RWPE2 (cell line): ENCODE data around the gene APEH.
A peak's percentile ranks its signal among the peaks of the same experiment; 100 is the strongest.
"Not testable (repeated sequence)": the region's sequence is repeated elsewhere in the genome, so short reads cannot be mapped to it uniquely, and the experiment has no call there.

Experiments used
- ATAC-seq: fragments of 200-7000 bp; cut with Tn5 transposase; 3 replicates; pipeline ENCODE4 v1.9.1; 2021; ENCODE audit warnings: low read depth
- DNase-seq: peaks from one replicate; pipeline ENCODE4 v3.0.0-alpha.2; 2020; ENCODE audit warnings: low spot score
- H3K27ac ChIP-seq: fragments of 450-650 bp; 2 replicates; pipeline ENCODE4 v1.5.1; 2017; ENCODE audit warnings: mild to moderate bottlenecking; ENCODE audit not compliant: poor library complexity, severe bottlenecking
- H3K27me3 ChIP-seq: fragments of 250-450 bp; sonication (Bioruptor Pico); 2 replicates; pipeline ENCODE4 v1.5.1; 2021; ENCODE audit warnings: mild to moderate bottlenecking, moderate library complexity; ENCODE audit not compliant: insufficient read depth, poor library complexity, severe bottlenecking
- H3K36me3 ChIP-seq: fragments of 250-450 bp; sonication (Bioruptor Pico); 2 replicates; pipeline ENCODE4 v1.5.1; 2020; ENCODE audit warnings: low read depth, mild to moderate bottlenecking, moderate library complexity
- H3K4me1 ChIP-seq: fragments of 250-450 bp; sonication (Bioruptor Pico); 2 replicates; pipeline ENCODE4 v1.5.1; 2021; ENCODE audit warnings: mild to moderate bottlenecking, moderate library complexity; ENCODE audit not compliant: insufficient read depth, poor library complexity, severe bottlenecking
- H3K4me3 ChIP-seq: fragments of 250-450 bp; sonication (Bioruptor Pico); 2 replicates; pipeline ENCODE4 v1.5.1; 2021; ENCODE audit warnings: mild to moderate bottlenecking, moderate library complexity; ENCODE audit not compliant: severe bottlenecking
- H3K9me3 ChIP-seq: fragments of 250-450 bp; sonication (Bioruptor Pico); 2 replicates; pipeline ENCODE4 v1.5.1; 2021; ENCODE audit warnings: mild to moderate bottlenecking, moderate library complexity; ENCODE audit not compliant: severe bottlenecking
- TF ChIP-seq, protein P1 (sequence below): fragments of 450-650 bp; IDR thresholded peaks from one replicate; pipeline ENCODE4 v1.5.1; 2017; ENCODE audit warnings: mild to moderate bottlenecking, moderate library complexity; ENCODE audit not compliant: poor library complexity, severe bottlenecking

The APEH gene

DNA sequence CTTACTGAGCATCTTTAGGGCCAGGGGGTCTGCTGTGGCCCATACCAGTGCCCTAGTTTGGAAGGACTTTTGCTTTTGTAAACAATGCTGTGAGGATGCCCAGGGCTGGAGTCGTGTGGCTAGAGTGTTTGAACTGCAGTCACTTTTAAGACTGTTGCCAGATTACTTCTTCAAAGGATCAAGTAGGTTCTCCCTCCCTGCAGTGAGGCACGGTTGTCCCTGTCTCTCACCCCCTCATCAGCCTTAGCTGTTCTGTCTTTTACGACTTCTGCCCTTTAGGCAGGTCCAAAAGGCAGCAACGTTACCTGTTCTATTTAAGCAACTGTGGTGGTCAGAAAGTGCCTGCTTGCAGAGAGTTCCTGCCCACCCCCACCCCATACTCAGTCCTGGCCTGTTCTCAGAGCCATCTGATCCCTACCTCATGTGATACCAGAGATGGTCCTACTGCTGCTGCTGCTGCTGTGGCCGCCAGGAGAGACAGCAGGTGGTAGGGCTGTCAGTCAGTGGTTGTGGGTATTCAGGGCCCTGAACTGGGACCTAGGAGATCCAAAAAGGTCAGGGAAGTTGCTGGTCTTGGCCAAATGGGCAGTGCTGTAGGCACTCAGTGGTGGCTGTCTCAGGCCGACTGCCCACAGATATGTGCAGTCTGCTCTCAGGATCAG is 20.4 kb downstream of the APEH start:
- DNase-seq, H3K9me3 ChIP-seq, H3K4me1 ChIP-seq, H3K4me3 ChIP-seq, H3K36me3 ChIP-seq, H3K27ac ChIP-seq, ATAC-seq, H3K27me3 ChIP-seq: not testable (repeated sequence)

DNA sequence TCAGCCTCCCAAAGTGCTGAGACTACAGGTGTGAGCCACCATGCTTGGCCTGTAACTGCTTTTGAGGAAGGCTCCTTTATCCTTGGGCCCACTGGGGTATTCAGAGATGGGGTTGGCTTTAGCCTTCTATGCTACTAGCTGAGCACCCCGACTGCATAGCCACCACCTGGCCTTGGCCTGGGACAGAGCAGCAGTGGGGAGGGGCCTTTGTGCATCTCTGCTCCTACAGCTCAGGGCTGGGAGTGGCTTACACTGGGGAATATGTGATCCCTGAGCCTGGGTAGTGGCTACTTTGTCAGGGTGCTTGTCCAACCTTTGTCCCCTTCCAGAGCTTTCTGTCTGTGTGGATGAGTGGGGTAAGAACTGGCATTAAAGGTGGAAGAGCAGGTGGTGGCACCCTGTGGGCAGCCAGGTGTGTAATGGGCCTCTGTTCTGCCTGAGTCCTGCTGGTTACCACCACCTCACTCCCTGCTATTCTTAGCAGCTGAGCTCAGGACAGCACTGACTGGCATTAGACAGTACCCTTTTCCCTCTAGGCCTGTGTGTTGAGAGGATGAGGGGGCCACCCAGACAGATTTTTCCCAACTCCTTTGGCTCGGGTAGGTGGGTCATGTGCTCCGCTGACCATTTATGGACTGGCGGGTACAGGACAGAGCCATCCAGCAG is 21.3 kb downstream of the APEH start:
- ATAC-seq: not testable (repeated sequence)

DNA sequence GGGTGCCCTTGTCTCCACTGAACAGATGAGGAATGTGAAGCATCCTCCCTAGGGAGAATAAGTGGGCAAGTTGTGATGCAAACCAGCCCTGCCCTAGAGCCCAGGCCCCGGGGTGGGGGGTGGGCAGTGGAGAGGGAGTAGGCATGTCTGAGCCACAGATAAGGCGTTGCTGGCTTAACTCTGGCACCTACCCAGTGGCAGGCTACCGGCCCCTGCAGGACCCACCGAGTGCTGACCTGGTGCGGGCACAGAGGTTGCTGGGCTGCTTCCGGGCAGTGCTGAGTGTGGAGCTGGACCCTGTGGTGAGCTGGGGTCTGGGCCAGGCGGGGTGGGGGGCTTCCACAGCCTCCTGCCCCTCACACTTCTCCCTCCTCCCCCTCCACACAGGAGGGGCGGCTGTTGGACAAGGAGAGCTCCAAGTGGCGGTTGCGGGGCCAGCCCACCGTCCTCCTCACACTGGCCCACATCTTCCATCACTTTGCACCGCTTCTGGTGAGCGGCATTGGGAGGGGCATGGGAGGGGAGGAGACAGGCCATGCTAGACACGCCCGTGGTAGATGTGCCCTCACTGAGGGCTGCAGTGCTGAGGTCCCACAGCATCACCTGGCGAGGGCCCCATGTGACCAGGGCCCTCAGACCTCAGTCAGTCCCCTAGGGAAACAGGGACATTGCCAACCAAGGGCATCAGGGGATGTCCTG is 25.3 kb downstream of the APEH start:
- Histone ChIP-seq H3K27me3 (no peaks in the 10 kb centered on the region), H3K36me3 (peaks cover 12% of the 10 kb centered on the region), H3K4me3 (no peak overlapping the region), H3K4me1 (no peaks in the 10 kb centered on the region), H3K27ac (no peak overlapping the region), H3K9me3 (no peaks in the 10 kb centered on the region)
- TF ChIP-seq, protein P1, sequence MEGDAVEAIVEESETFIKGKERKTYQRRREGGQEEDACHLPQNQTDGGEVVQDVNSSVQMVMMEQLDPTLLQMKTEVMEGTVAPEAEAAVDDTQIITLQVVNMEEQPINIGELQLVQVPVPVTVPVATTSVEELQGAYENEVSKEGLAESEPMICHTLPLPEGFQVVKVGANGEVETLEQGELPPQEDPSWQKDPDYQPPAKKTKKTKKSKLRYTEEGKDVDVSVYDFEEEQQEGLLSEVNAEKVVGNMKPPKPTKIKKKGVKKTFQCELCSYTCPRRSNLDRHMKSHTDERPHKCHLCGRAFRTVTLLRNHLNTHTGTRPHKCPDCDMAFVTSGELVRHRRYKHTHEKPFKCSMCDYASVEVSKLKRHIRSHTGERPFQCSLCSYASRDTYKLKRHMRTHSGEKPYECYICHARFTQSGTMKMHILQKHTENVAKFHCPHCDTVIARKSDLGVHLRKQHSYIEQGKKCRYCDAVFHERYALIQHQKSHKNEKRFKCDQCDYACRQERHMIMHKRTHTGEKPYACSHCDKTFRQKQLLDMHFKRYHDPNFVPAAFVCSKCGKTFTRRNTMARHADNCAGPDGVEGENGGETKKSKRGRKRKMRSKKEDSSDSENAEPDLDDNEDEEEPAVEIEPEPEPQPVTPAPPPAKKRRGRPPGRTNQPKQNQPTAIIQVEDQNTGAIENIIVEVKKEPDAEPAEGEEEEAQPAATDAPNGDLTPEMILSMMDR: no peak
- no peak for DNase-seq
- ATAC-seq: no peak

More for the DNA sequence above, 21.3 kb downstream of the APEH start:
- not testable (repeated sequence) for H3K9me3 ChIP-seq, H3K4me1 ChIP-seq, H3K36me3 ChIP-seq, DNase-seq, H3K27me3 ChIP-seq, H3K27ac ChIP-seq, H3K4me3 ChIP-seq

DNA sequence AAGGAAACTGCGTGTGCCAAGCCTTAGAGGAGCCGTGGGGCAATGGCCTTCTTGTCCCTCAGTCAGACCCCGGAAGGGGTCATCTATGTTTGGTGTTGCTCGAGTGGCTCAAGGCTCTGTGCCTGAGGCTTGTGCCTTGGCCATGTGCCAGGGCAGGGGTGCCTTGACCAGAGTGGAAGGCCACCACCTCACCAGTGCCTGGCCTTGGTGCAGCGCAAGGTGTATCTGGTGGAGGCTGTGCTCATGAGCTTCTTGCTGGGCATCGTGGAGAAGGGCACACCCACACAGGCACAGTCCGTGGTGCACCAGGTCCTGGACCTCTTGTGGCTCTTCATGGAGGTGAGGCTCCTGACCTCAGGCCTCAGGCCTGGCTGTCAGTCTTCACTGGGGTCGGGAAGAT is 25.9 kb downstream of the APEH start:
- Histone ChIP-seq H3K27ac (no peak overlapping the region), H3K36me3 (peaks cover 12% of the 10 kb centered on the region), H3K4me1 (no peaks in the 10 kb centered on the region), H3K27me3 (no peaks in the 10 kb centered on the region), H3K4me3 (no peak overlapping the region), H3K9me3 (no peaks in the 10 kb centered on the region)
- DNase-seq (no peak), ATAC-seq (no peak)
- TF ChIP-seq, protein P1: no peak

DNA sequence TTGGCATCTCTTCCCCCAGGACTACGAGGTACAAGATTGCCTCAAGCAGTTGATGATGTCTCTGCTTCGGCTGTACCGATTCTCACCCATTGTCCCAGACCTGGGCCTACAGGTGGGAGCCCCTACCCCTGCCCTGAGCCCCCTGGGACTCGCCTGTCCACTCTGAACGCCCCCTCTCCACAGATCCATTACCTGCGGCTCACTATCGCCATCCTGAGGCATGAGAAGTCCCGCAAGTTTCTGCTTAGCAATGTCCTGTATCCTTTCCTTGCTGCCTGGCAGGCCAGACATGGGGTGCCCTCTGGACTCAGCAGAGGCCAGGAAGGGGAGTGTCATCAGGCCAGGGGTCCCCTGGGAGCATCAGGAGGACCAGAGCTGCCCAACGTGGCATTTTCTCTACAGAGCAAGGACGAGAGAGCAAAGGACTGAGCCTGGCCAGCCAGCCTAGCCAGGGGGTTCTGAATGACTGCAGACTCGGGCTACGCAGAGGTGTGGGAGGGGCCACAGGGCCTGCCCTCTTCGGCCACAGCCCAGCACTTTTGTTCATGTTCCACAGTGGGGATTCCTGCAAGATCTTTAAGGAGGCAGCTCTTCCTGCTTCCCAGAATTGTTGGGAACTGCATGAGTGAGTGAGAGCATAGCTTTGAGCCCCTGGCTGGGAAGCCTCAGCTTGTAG is 26.4 kb downstream of the APEH start:
- H3K27ac ChIP-seq: no peak overlapping the region
- ATAC-seq: no peak
- peaks cover 12% of the 10 kb centered on the region for H3K36me3 ChIP-seq
- no peaks in the 10 kb centered on the region for H3K4me1 ChIP-seq
- no peaks in the 10 kb centered on the region for H3K27me3 ChIP-seq
- H3K4me3 ChIP-seq: no peak overlapping the region
- H3K9me3 ChIP-seq: no peaks in the 10 kb centered on the region
- TF ChIP-seq, protein P1: peak; percentile 7
- DNase-seq: no peak
